LNCaP clone FGC (cell line): Measurements from ENCODE around the gene IFT172.

Experiments
- DNase-seq: peaks from one replicate; pipeline ENCODE4 v3.0.0-alpha.2; 2011; ENCODE audit warnings: low read depth
- H3K4me3 ChIP-seq: 2 replicates; pipeline ENCODE4 v1.5.1; 2011; ENCODE audit warnings: mild to moderate bottlenecking, low read depth, low read length, control low read depth
- TF ChIP-seq, protein P1 (sequence below): IDR thresholded peaks from 2 replicates; pipeline ENCODE4 v1.5.1; 2012; ENCODE audit warnings: mild to moderate bottlenecking; ENCODE audit not compliant: control insufficient read depth, insufficient read depth; ENCODE audit errors: extremely low read depth

The IFT172 gene

DNA sequence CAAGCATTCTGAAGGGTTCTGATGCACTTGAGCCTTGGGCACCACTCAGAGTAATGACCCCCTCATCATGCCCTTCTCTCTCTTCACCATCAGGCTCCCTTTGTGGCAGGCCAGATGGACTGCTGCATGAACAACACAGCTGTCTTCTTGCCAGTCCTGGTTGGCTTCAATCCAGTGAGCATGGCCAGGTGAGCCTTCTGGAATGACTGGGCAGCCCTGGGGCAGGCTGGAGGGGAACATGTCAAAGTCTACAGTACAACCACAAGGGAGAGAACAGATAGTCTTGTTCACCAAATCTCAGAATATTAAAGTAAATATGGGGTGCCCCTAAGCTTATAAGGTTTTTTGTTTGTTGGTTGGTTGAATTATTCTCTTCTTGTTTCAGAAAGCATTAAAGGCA lies 11.5 kb upstream of the IFT172 start:
- no peak overlapping the region for H3K4me3 ChIP-seq
- peak; percentile 30 for DNase-seq
- TF ChIP-seq, protein P1, sequence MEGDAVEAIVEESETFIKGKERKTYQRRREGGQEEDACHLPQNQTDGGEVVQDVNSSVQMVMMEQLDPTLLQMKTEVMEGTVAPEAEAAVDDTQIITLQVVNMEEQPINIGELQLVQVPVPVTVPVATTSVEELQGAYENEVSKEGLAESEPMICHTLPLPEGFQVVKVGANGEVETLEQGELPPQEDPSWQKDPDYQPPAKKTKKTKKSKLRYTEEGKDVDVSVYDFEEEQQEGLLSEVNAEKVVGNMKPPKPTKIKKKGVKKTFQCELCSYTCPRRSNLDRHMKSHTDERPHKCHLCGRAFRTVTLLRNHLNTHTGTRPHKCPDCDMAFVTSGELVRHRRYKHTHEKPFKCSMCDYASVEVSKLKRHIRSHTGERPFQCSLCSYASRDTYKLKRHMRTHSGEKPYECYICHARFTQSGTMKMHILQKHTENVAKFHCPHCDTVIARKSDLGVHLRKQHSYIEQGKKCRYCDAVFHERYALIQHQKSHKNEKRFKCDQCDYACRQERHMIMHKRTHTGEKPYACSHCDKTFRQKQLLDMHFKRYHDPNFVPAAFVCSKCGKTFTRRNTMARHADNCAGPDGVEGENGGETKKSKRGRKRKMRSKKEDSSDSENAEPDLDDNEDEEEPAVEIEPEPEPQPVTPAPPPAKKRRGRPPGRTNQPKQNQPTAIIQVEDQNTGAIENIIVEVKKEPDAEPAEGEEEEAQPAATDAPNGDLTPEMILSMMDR, result no peak

DNA sequence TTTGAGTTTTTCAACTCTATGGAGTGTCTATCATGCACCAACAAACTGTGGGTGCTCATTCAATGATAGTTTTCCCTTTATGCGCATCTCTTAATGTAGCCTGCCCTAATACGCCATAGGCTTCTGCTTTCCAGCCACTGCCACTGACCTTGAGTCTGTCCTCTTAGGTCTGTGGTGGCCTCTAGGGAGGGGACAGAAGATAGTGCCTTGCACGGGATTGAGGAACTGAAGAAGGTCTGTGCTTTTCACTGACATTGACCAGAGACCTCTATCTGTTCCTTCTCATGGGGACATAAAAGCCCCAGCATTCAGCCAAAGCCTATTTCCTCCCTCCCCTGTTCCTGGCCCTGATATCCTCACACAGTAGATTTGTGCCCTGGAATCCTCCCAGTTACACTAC lies 9.4 kb upstream of the IFT172 start:
- TF ChIP-seq, protein P1, result no peak
- no peak for DNase-seq
- no peak overlapping the region for H3K4me3 ChIP-seq

DNA sequence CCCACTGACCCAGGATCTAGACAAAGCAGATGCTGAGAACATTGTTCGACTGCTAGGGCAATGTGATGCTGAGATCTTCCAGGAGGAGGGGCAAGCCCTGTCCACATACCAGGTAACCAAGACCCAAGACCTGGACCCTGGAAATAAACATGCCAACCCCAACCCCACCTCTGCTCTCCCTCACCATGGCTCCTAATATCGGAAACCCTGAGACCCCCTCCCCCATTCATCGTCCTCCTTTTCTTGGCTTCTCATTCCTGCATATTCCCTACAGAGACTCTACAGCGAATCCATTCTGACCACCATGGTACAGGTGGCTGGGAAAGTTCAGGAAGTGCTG lies 7.7 kb upstream of the IFT172 start:
- no peak for DNase-seq
- TF ChIP-seq, protein P1, result no peak
- no peak overlapping the region for H3K4me3 ChIP-seq

DNA sequence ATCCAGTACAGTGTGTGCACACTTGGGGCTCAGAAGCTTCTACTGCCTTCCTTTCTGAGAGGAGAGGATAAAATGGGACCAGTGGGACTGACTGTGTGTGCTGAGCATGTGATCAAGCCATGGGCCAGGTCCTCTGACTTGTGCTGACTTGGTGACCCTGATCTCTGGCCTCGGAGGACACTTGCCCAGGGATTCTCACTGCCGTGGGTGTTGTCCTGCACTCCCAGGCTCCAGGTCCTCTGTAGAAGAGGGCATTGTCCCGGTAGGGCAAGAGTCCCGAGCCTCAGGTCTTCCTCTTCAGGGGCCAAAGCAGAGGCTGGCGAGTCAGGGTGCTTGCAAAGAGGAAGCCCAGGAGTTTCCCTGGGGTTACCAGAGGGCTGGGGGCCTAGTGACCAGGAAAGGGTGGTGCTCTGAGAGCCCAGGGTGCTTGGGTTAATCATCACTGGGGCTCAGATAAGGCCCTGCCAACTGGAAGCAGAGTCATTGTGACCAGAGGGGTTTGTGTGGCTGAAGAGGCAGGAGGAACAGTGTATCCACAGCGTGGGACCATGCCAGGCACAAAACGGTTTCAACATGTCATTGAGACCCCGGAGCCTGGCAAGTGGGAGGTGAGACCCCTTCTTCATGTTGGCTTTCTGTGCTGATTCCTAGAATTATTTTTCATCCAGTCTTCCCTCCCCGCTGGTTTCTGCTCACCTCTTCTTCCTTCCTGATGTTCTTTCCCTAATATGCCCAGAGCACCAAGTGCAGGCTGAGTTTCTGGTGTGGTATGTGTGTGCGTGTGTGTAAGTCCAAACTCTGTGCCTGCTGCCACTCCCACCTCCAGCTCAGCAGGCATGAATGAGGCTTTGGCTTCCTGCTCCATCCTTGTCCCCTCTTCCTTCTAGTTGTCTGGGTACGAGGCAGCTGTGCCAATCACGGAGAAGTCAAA lies 7.1 kb upstream of the IFT172 start, which contains the start of gene GCKR:
TSS of gene GCKR (plus strand) at position 483 of the 931 bp plus-strand sequence. CDS start at position 549, 66 bp downstream.
- TF ChIP-seq, protein P1, result no peak
- H3K4me3 ChIP-seq, result no peak within 1 kb of the TSS
- DNase-seq, result no peak

DNA sequence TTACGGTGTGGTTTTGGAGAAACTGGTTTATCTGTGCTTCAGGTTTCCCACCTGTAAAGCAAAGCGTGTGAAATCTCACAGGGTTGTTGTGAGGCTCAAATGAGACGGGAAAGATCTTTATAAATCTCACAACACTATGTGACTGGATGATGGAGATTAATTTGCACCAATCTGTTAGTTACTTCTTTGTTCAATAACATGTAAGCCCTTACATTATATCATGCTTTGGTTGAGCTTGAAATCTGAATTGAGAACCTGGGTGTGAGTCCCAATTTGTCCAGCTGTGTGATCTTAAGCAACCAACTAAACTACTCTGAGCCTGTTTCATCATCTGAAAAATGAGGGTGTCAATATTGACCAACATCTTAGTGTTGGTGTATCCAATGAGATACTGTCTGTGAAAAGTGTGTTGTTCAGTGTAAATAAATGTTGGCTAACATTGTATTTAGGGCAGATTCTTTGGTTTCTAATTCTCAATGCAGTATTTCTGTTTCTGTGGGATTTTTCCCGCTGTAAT lies 6.4 kb upstream of the IFT172 start:
- no peak overlapping the region for H3K4me3 ChIP-seq
- TF ChIP-seq, protein P1, result no peak
- no peak for DNase-seq

DNA sequence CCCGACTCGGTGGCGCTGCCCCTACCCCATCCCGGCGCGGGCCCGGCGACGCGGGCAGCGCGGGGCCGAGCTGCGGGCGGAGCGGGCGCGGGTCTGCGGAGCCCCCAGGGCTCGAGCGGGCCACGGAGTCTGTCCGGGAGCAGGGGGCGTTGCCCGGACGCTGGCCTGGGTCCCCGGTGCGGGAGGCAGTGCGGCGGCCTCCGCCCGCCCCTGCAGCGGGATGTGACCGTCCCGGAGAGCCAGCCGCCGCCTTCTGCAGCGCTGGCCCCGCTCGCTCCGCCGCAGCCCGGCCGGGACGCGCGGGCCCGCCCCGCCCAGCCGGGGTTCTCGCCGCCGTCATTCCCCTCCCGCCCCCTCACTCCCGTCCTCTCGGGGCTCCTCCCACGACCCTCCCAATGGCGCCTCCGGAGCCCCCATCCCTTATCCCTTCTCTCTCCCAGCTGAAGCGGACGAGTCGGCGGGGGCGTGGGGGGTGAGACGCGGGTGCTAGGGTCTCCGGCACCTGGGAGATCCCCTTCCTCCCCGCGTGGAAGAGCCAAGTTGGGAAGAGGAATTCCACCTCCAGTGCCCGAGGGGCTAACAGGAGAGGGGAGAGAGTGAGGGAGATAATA lies 5.5 kb upstream of the IFT172 start, which contains the start of gene FNDC4:
TSS of gene FNDC4 (minus strand) at position 257 of the 611 bp plus-strand sequence. CDS start 521 bp downstream, outside the sequence.
- DNase-seq, result no peak
- TF ChIP-seq, protein P1, result no peak
- peak within 1 kb of the TSS; percentile 3; the same call in 1 of the 2 replicates for H3K4me3 ChIP-seq
